Caco-2 (cell line): Measurements from ENCODE around the gene HDDC2. TPM values are rescaled to one million over a fixed set of nuclear protein-coding genes. Genes with fewer than 3 reads are reported as not detected.

ENCODE experiments used
- BruUV-seq: library from RNA; stranded (reverse); fragments of 400-500 nt; replicated peaks from 2 replicates; lab custom pipeline; 2021; lab: Mats Ljungman, UMichigan
- CTCF ChIA-PET: fragments of 300-600 bp; sonication (Branson Sonifier 250); formaldehyde crosslinking; loops from one replicate; lab custom pipeline; 2022; ENCODE audit warnings: antibody characterized with exemption; lab: Charles Lee
- POLR2A ChIA-PET: fragments of 300-600 bp; sonication (Branson Sonifier 250); formaldehyde crosslinking; loops from one replicate; lab custom pipeline; 2022; ENCODE audit warnings: antibody characterized with exemption; lab: Charles Lee
- DNase-seq, 2 experiments: peaks; one replicate each; pipeline versions ENCODE4 v3.0.0 to v3.0.0-alpha.2; 2020 to 2022
- H3K27me3 ChIP-seq: replicated peaks from 2 replicates; pipeline ENCODE4 v1.6.0; 2011; ENCODE audit warnings: low read length; ENCODE audit not compliant: control insufficient read depth, insufficient read depth
- H3K36me3 ChIP-seq: 2 replicates; pipeline ENCODE4 v1.5.1; 2011; ENCODE audit warnings: low read length; ENCODE audit not compliant: control insufficient read depth, insufficient read depth
- H3K4me1 ChIP-seq: fragments of 250-450 bp; sonication (Bioruptor Pico); 2 replicates; pipeline ENCODE4 v1.5.1; 2020; ENCODE audit warnings: mild to moderate bottlenecking
- H3K4me3 ChIP-seq: 2 replicates; pipeline ENCODE4 v1.5.1; 2011; ENCODE audit warnings: low read depth, mild to moderate bottlenecking, control low read depth, low read length
- H3K9me3 ChIP-seq: fragments of 250-450 bp; sonication (Bioruptor Pico); 2 replicates; pipeline ENCODE4 v1.5.1; 2020; ENCODE audit warnings: mild to moderate bottlenecking, moderate library complexity
- H3K27ac Mint-ChIP-seq: one replicate; pipeline ENCODE4 v1.8.0; 2022; ENCODE audit warnings: mixed read lengths; ENCODE audit not compliant: unreplicated experiment
- H3K27me3 Mint-ChIP-seq: one replicate; pipeline ENCODE4 v1.8.0; 2022; ENCODE audit warnings: mixed read lengths; ENCODE audit not compliant: insufficient read depth, unreplicated experiment
- H3K36me3 Mint-ChIP-seq: one replicate; pipeline ENCODE4 v1.8.0; 2022; ENCODE audit warnings: mild to moderate bottlenecking, mixed read lengths; ENCODE audit not compliant: insufficient read depth, unreplicated experiment
- H3K4me1 Mint-ChIP-seq: one replicate; pipeline ENCODE4 v1.8.0; 2022; ENCODE audit warnings: low read depth, mixed read lengths; ENCODE audit not compliant: unreplicated experiment
- H3K4me3 Mint-ChIP-seq: one replicate; pipeline ENCODE4 v1.8.0; 2022; ENCODE audit warnings: mild to moderate bottlenecking, moderate library complexity, mixed read lengths; ENCODE audit not compliant: unreplicated experiment
- H3K9me3 Mint-ChIP-seq: one replicate; pipeline ENCODE4 v1.8.0; 2022; ENCODE audit warnings: mixed read lengths; ENCODE audit not compliant: unreplicated experiment
- CTCF ChIP-seq, 2 experiments: fragments of 200-600 bp in 1 of 2; IDR thresholded peaks; 1 replicate in 1 of 2; 2 replicates in 1 of 2; pipeline versions ENCODE4 v1.5.1 to v1.8.0; 2011 to 2022; ENCODE audit warnings: antibody characterized with exemption in 1 of 2, control low read depth in 1 of 2, inconsistent platforms in 1 of 2, low read depth in 1 of 2, low read length in 1 of 2, mild to moderate bottlenecking in 1 of 2, moderate library complexity in 1 of 2; ENCODE audit not compliant: insufficient read depth in 1 of 2, severe bottlenecking in 1 of 2, unreplicated experiment in 1 of 2
- intact Hi-C: fragments of 100-400 bp; cut with micrococcal nuclease; formaldehyde crosslinking; loops from one replicate; pipeline ENCODE4 v1.10.0; 2022; ENCODE audit not compliant: unreplicated experiment
- total RNA-seq: library from RNA; stranded (reverse); gene quantifications from 2 replicates; pipeline ENCODE4 v1.2.3, GENCODE V29; 2022

Gene HDDC2
- total RNA-seq, 1 experiment from 2014 or later = 66.5 TPM

GRCh38 chr6:125270380-125270779 lies 31.4 kb downstream of the HDDC2 start:
- POLR2A ChIA-PET = no interaction called here
- no TSS peak for BruUV-seq
- intact Hi-C loops = no loop called here

GRCh38 chr6:125269328-125269985 lies 32.3 kb downstream of the HDDC2 start:
- TF ChIP-seq CTCF (IDR thresholded peaks at IDR 0.05; ENCODE audit: insufficient read depth in 1 of 2, low read depth in 1 of 2, low read length in 1 of 2, severe bottlenecking in 1 of 2, unreplicated experiment in 1 of 2) = no peak
- POLR2A ChIA-PET = no interaction called here
- no peaks in the 10 kb centered on the region for H3K27me3 Mint-ChIP-seq
- H3K27ac Mint-ChIP-seq = no peak overlapping the region
- Histone ChIP-seq H3K27me3 (no peaks in the 10 kb centered on the region), H3K4me3 (no peak overlapping the region), H3K4me1 (no peaks in the 10 kb centered on the region), H3K36me3 (peaks cover 1% of the 10 kb centered on the region; the same call in 1 of the 2 replicates), H3K9me3 (no peaks in the 10 kb centered on the region)
- BruUV-seq = no TSS peak
- intact Hi-C loops = loop anchor here (5.0 kb wide), 1 partner anchor 117 kb away; the partner anchor contains the start of gene TPD52L1
- CTCF ChIA-PET = no interaction called here
- no peak for DNase-seq
- H3K4me3 Mint-ChIP-seq = no peak overlapping the region
- no peaks in the 10 kb centered on the region for H3K4me1 Mint-ChIP-seq
- no peaks in the 10 kb centered on the region for H3K36me3 Mint-ChIP-seq
- no peaks in the 10 kb centered on the region for H3K9me3 Mint-ChIP-seq

More at GRCh38 chr6:125270380-125270779, 31.4 kb downstream of the HDDC2 start:
- Histone ChIP-seq H3K36me3 (peaks cover 1% of the 10 kb centered on the region; the same call in 1 of the 2 replicates), H3K27me3 (no peaks in the 10 kb centered on the region), H3K4me1 (no peaks in the 10 kb centered on the region), H3K9me3 (no peaks in the 10 kb centered on the region), H3K4me3 (no peak overlapping the region)
- Mint-ChIP-seq H3K36me3 (no peaks in the 10 kb centered on the region), H3K4me1 (no peaks in the 10 kb centered on the region), H3K9me3 (no peaks in the 10 kb centered on the region), H3K4me3 (no peak overlapping the region), H3K27me3 (no peaks in the 10 kb centered on the region), H3K27ac (no peak overlapping the region)
- CTCF ChIA-PET = interaction anchor here (0.6 kb wide), 1 partner anchor 68 kb away, joined by 3 read pairs; no protein-coding TSS in a partner anchor
- TF ChIP-seq CTCF (IDR thresholded peaks at IDR 0.05; ENCODE audit: insufficient read depth in 1 of 2, low read depth in 1 of 2, low read length in 1 of 2, severe bottlenecking in 1 of 2, unreplicated experiment in 1 of 2) = no peak
- no peak for DNase-seq

- H3K27ac Mint-ChIP-seq = no peak overlapping the region
- H3K27me3 ChIP-seq = no peaks in the 10 kb centered on the region
- no peak for TF ChIP-seq CTCF (IDR thresholded peaks at IDR 0.05; ENCODE audit: insufficient read depth in 1 of 2, low read depth in 1 of 2, low read length in 1 of 2, severe bottlenecking in 1 of 2, unreplicated experiment in 1 of 2)
- H3K9me3 ChIP-seq = no peaks in the 10 kb centered on the region
- H3K27me3 Mint-ChIP-seq = no peaks in the 10 kb centered on the region
- H3K9me3 Mint-ChIP-seq = no peaks in the 10 kb centered on the region
- intact Hi-C loops = loop anchor here (5.0 kb wide), 1 partner anchor 116 kb away; the partner anchor contains the start of gene TPD52L1
- H3K4me3 ChIP-seq = no peak overlapping the region
- H3K4me1 Mint-ChIP-seq = no peaks in the 10 kb centered on the region
- no peak for DNase-seq
- no peak overlapping the region for H3K4me3 Mint-ChIP-seq
- no peaks in the 10 kb centered on the region for H3K4me1 ChIP-seq
- BruUV-seq = no TSS peak
- ChIA-PET CTCF (no interaction called here), POLR2A (no interaction called here)
- no peaks in the 10 kb centered on the region for H3K36me3 ChIP-seq
- no peaks in the 10 kb centered on the region for H3K36me3 Mint-ChIP-seq
These were observed 33.0 kb downstream of the HDDC2 start for GRCh38 chr6:125268765-125269164.
